IMR-90 (cell line): ENCODE results near the gene IL1R2. TPM values are rescaled to one million over a fixed set of nuclear protein-coding genes. Genes with fewer than 3 reads are reported as not detected.

ENCODE experiments used
- ATAC-seq: fragments of 200-7000 bp; cut with Tn5 transposase; 2 replicates; pipeline ENCODE4 v1.9.1; 2020; ENCODE audit warnings: low read depth, mild to moderate bottlenecking, moderate library complexity
- BruUV-seq: library from RNA; stranded (reverse); fragments of 400-500 nt; replicated peaks from 2 replicates; lab custom pipeline; 2021; lab: Mats Ljungman, UMichigan
- CTCF ChIA-PET: fragments of 300-600 bp; formaldehyde crosslinking; extraction: SDS; loops from one replicate; lab custom pipeline; 2021; ENCODE audit warnings: antibody characterized with exemption; lab: Yijun Ruan, JAX
- POLR2A ChIA-PET: fragments of 300-600 bp; sonication (Branson Sonifier 250); formaldehyde crosslinking; loops from one replicate; lab custom pipeline; 2022; ENCODE audit warnings: antibody characterized with exemption; ENCODE audit not compliant: unreplicated experiment; lab: Charles Lee
- DNase-seq: peaks from one replicate; pipeline ENCODE4 v3.0.0; 2013
- H2AFZ ChIP-seq: replicated peaks from 2 replicates; pipeline ENCODE3; 2013; ENCODE audit warnings: low read length, mild to moderate bottlenecking; ENCODE audit not compliant: poor library complexity
- H2AK5ac ChIP-seq: 2 replicates; pipeline ENCODE4 v1.6.1; 2013; ENCODE audit warnings: low read depth, low read length, inconsistent platforms
- H2AK9ac ChIP-seq: replicated peaks from 2 replicates; pipeline ENCODE3; 2013; ENCODE audit warnings: mild to moderate bottlenecking, low read depth, low read length, moderate library complexity; ENCODE audit not compliant: poor library complexity
- H2BK120ac ChIP-seq: 2 replicates; pipeline ENCODE4 v1.6.1; 2013; ENCODE audit warnings: low read depth, low read length, inconsistent platforms
- H2BK15ac ChIP-seq: 3 replicates; pipeline ENCODE4 v1.6.1; 2013; ENCODE audit warnings: low read depth, low read length, inconsistent platforms
- H2BK20ac ChIP-seq: 2 replicates; pipeline ENCODE4 v1.6.1; 2013; ENCODE audit warnings: low read depth, mild to moderate bottlenecking, inconsistent platforms, low read length, moderate library complexity
- H2BK5ac ChIP-seq: 2 replicates; pipeline ENCODE4 v1.6.1; 2013; ENCODE audit warnings: mild to moderate bottlenecking, low read depth, low read length, inconsistent platforms; ENCODE audit not compliant: poor library complexity, severe bottlenecking
- H3K14ac ChIP-seq: replicated peaks from 2 replicates; pipeline ENCODE4 v1.6.1; 2013; ENCODE audit warnings: low read depth, low read length, inconsistent platforms
- H3K18ac ChIP-seq: 2 replicates; pipeline ENCODE4 v1.6.1; 2013; ENCODE audit warnings: low read depth, low read length, control low read depth
- H3K23ac ChIP-seq: 2 replicates; pipeline ENCODE4 v1.6.1; 2013; ENCODE audit warnings: low read depth, low read length, inconsistent platforms
- H3K27ac ChIP-seq: 2 replicates; pipeline ENCODE4 v1.5.1; 2013; ENCODE audit warnings: mild to moderate bottlenecking, control low read depth, low read length; ENCODE audit not compliant: insufficient read depth
- H3K27me3 ChIP-seq: 2 replicates; pipeline ENCODE4 v1.6.1; 2013; ENCODE audit warnings: low read length; ENCODE audit not compliant: control insufficient read depth, insufficient read depth
- H3K36me3 ChIP-seq: 2 replicates; pipeline ENCODE4 v1.6.1; 2013; ENCODE audit warnings: low read length, mixed read lengths; ENCODE audit not compliant: control insufficient read depth, insufficient read depth
- H3K4ac ChIP-seq: 2 replicates; pipeline ENCODE4 v1.6.1; 2013; ENCODE audit warnings: low read depth, low read length, inconsistent platforms
- H3K4me1 ChIP-seq: 2 replicates; pipeline ENCODE4 v1.6.1; 2013; ENCODE audit warnings: low read length, mixed read lengths; ENCODE audit not compliant: control insufficient read depth, insufficient read depth
- H3K4me2 ChIP-seq: 2 replicates; pipeline ENCODE4 v1.6.1; 2013; ENCODE audit warnings: low read depth, mild to moderate bottlenecking, control low read depth, low read length, moderate library complexity
- H3K4me3 ChIP-seq: 2 replicates; pipeline ENCODE4 v1.5.1; 2013; ENCODE audit warnings: low read depth, mild to moderate bottlenecking, control low read depth, low read length, moderate library complexity; ENCODE audit not compliant: insufficient read depth
- H3K56ac ChIP-seq: 2 replicates; pipeline ENCODE4 v1.6.1; 2013; ENCODE audit warnings: low read length, inconsistent platforms; ENCODE audit not compliant: insufficient read depth; ENCODE audit errors: extremely low read depth
- H3K79me1 ChIP-seq, 2 experiments: 2 replicates each; pipeline ENCODE4 v1.6.1; 2013; ENCODE audit warnings: low read length in 2 of 2, inconsistent platforms in 1 of 2, low read depth in 1 of 2
- H3K9ac ChIP-seq: 2 replicates; pipeline ENCODE4 v1.6.1; 2013; ENCODE audit warnings: low read depth, low read length, control low read depth
- H3K9me1 ChIP-seq: 2 replicates; pipeline ENCODE4 v1.6.1; 2013; ENCODE audit warnings: low read length, inconsistent platforms; ENCODE audit not compliant: insufficient read depth
- H3K9me3 ChIP-seq: 2 replicates; pipeline ENCODE4 v1.6.1; 2013; ENCODE audit warnings: low read length; ENCODE audit not compliant: control insufficient read depth, insufficient read depth
- H4K20me1 ChIP-seq: 2 replicates; pipeline ENCODE4 v1.6.1; 2013; ENCODE audit warnings: low read length, inconsistent platforms; ENCODE audit not compliant: insufficient read depth
- H4K5ac ChIP-seq: 2 replicates; pipeline ENCODE4 v1.6.1; 2013; ENCODE audit warnings: mild to moderate bottlenecking, low read depth, low read length, control low read depth
- H4K8ac ChIP-seq, 2 experiments: 2 replicates each; pipeline ENCODE4 v1.6.1; 2013; ENCODE audit warnings: low read depth in 2 of 2, low read length in 2 of 2, control low read depth in 1 of 2, inconsistent platforms in 1 of 2
- H4K91ac ChIP-seq: 2 replicates; pipeline ENCODE4 v1.6.1; 2013; ENCODE audit warnings: low read depth, low read length, inconsistent platforms; ENCODE audit not compliant: insufficient read depth
- CEBPB ChIP-seq: IDR thresholded peaks from 2 replicates; pipeline ENCODE4 v1.6.1; 2012; ENCODE audit warnings: low read depth, low read length, improper control_type of control experiment
- CTCF ChIP-seq: conservative IDR thresholded peaks from 2 replicates; pipeline ENCODE4 v1.5.1; 2012; ENCODE audit warnings: mild to moderate bottlenecking, low read depth, low read length, improper control_type of control experiment
- FOS ChIP-seq: fragments of 150-350 bp; IDR thresholded peaks from 2 replicates; pipeline ENCODE4 v1.6.1; 2016; ENCODE audit warnings: low read depth, low read length
- MAZ ChIP-seq: IDR thresholded peaks from 2 replicates; pipeline ENCODE4 v1.6.1; 2012; ENCODE audit warnings: low read depth, mild to moderate bottlenecking, low read length, improper control_type of control experiment, moderate library complexity, borderline replicate concordance
- MXI1 ChIP-seq: IDR thresholded peaks from 2 replicates; pipeline ENCODE4 v1.6.1; 2012; ENCODE audit warnings: low read depth, mild to moderate bottlenecking, low read length, moderate library complexity, borderline replicate concordance
- NFE2L2 ChIP-seq: fragments of 150-350 bp; IDR thresholded peaks from 2 replicates; pipeline ENCODE4 v1.6.1; 2016; ENCODE audit warnings: low read depth, mild to moderate bottlenecking, low read length
- POLR2A ChIP-seq: IDR thresholded peaks from 2 replicates; pipeline ENCODE4 v1.6.1; 2012; ENCODE audit warnings: mild to moderate bottlenecking, low read depth, low read length
- RFX5 ChIP-seq: IDR thresholded peaks from 2 replicates; pipeline ENCODE4 v1.8.0; 2012; ENCODE audit warnings: low read depth, mild to moderate bottlenecking, low read length, moderate library complexity
- SMC3 ChIP-seq: fragments of 150-350 bp; IDR thresholded peaks from 2 replicates; pipeline ENCODE4 v1.6.1; 2016; ENCODE audit warnings: low read depth, mild to moderate bottlenecking, antibody characterized with exemption, low read length, moderate library complexity
- WGBS, 2 experiments: methylation state at CpG; one replicate each; pipeline versions ENCODE4 v1.1.5 to v1.1.7; 2013; ENCODE audit warnings: missing lambda C conversion rate in 2 of 2; ENCODE audit not compliant: insufficient read length in 1 of 2; ENCODE audit errors: extremely low coverage in 2 of 2; 5-methylcytosine and 5-hydroxymethylcytosine counted together
- dilution Hi-C: fragments of 300-500 bp; cut with HindIII; formaldehyde crosslinking; loops from one replicate; pipeline ENCODE4 v1.14.3; 2018; ENCODE audit warnings: low sequenced_read_pairs; ENCODE audit not compliant: unreplicated experiment
- in situ Hi-C: fragments of 300-500 bp; cut with MboI; formaldehyde crosslinking; loops from 3 replicates; pipeline ENCODE4 v1.14.3; 2019; ENCODE audit warnings: low sequenced_read_pairs, inconsistent platforms, mixed read lengths
- intact Hi-C: fragments of 100-400 bp; cut with micrococcal nuclease; formaldehyde crosslinking; loops from 2 replicates; pipeline ENCODE4 v1.10.0; 2022
- polyA plus RNA-seq, 3 experiments: library from polyadenylated mRNA; depleted of rRNA; stranded (reverse); fragments of >200 nt; gene quantifications; 2 replicates each; pipeline ENCODE4 v1.2.3, GENCODE V29; 2012; ENCODE audit warnings: low replicate concordance in 1 of 3
- total RNA-seq: library from RNA; depleted of rRNA; stranded (reverse); fragments of >200 nt; gene quantifications from 2 replicates; pipeline ENCODE4 v1.2.3, GENCODE V29; 2012

The IL1R2 gene
- total and polyA plus RNA-seq, 2 of the 4 experiments (the other 2 are of a cell fraction): not detected

- no peak overlapping the region for H3K4me3 ChIP-seq
- no peak overlapping the region; the same call in 1 of the 2 replicates for H3K18ac ChIP-seq
- H3K56ac ChIP-seq: no peak overlapping the region
- peak overlapping the region; percentile 34; the same call in 1 of the 2 replicates for H3K14ac ChIP-seq
- no peaks in the 10 kb centered on the region; a peak in 1 of 4 replicates for H3K79me1 ChIP-seq
- POLR2A ChIA-PET: no interaction called here
- no peak for ATAC-seq
- BruUV-seq: no TSS peak
- H3K4ac ChIP-seq: peak overlapping the region; percentile 73; the same call in 1 of the 2 replicates
- peaks cover 10% of the 10 kb centered on the region for H3K9me1 ChIP-seq
- WGBS, 2 experiments: no CpG with 5 or more reads among the region's 4 CpGs
- H2AK5ac ChIP-seq: peak overlapping the region; percentile 62; the same call in 1 of the 2 replicates
- peak overlapping the region; percentile 34; the same call in 1 of the 3 replicates for H2BK15ac ChIP-seq
- no peak overlapping the region for H3K27ac ChIP-seq
- DNase-seq: no peak
- H2BK120ac ChIP-seq: peak overlapping the region; percentile 28; the same call in 1 of the 2 replicates
- no peak overlapping the region for H3K4me2 ChIP-seq
- no peak overlapping the region; a peak in 1 of 4 replicates for H4K8ac ChIP-seq
- no peaks in the 10 kb centered on the region for H4K20me1 ChIP-seq
- no peak overlapping the region for H2AK9ac ChIP-seq
- dilution Hi-C loops: no loop called here
- CTCF ChIA-PET: interaction anchor here (0.5 kb wide), 1 partner anchor 48 kb away, joined by 4 read pairs; no protein-coding TSS in a partner anchor
- intact Hi-C loops: no loop called here
- H3K27me3 ChIP-seq: no peaks in the 10 kb centered on the region
- H4K91ac ChIP-seq: peak overlapping the region; percentile 38; the same call in 1 of the 2 replicates
- in situ Hi-C loops: no loop called here
- H3K9ac ChIP-seq: no peak overlapping the region
- peak overlapping the region; percentile 51; the same call in 1 of the 2 replicates for H4K5ac ChIP-seq
- no peaks in the 10 kb centered on the region for H3K36me3 ChIP-seq
- no peak overlapping the region for H2BK5ac ChIP-seq
- TF ChIP-seq NFE2L2 (no peak), CEBPB (no peak), CTCF (no peak), FOS (no peak), POLR2A (no peak), MXI1 (no peak), SMC3 (no peak), RFX5 (no peak), MAZ (no peak)
- no peaks in the 10 kb centered on the region for H3K9me3 ChIP-seq
- H3K4me1 ChIP-seq: peaks cover 20% of the 10 kb centered on the region
- no peak overlapping the region for H3K23ac ChIP-seq
- no peak overlapping the region for H2AFZ ChIP-seq
- H2BK20ac ChIP-seq: no peak overlapping the region; the same call in 1 of the 2 replicates
These were observed 60.6 kb downstream of the IL1R2 start for GRCh38 chr2:102052365-102052764.
